ENCODE measurements around the gene SLC12A3.
"Not testable (repeated sequence)": the region's sequence is repeated elsewhere in the genome, so short reads cannot be mapped to it uniquely, and the experiment has no call there.

Gene SLC12A3

DNA sequence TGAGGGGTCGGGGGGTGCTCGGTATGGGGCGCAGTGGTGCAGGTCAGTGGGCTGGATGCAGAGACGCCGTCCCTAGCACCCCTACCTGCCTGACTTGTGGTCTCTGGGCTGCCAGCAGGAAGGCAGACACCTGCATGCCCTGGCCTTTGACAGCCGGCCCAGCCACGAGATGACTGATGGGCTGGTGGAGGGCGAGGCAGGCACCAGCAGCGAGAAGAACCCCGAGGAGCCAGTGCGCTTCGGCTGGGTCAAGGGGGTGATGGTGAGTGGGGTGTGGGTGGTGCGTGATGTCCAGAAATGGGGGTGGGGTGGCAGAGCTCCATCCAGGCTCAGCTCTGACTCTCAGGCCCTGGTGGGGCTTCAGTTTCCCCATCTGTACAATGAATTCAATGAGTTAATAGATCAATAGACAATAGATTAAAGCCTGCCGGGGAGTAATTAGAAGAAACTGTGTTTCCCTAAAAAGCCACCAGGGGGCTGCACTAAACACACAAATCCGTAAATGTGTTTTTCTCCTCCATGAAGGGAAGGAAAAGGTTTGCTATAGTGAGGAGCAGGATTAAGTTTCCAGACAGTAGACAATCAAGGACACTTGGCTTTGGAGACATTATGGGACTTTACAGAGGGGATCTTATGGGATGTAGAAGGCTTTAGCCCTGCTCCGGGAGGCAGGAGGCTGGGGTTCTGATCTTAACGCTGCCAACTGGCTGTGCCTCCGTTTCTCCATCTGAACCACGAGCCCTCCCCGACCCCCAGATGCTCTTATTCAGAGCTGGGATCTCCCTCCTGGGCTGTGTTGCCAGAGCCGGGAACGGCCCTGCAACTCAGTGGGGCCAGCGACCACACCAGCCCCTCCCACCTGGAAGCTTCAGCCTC is 2.2 kb downstream of the SLC12A3 start:
- H3K36me3 ChIP-seq (ENCODE audit: control insufficient read depth, insufficient read depth, low read length): no peaks in the 10 kb centered on the region
- H2BK5ac ChIP-seq (ENCODE audit: low read length): no peak overlapping the region
- no peak overlapping the region for H3K4me2 ChIP-seq (ENCODE audit: low read length)
- H3K56ac ChIP-seq (ENCODE audit: low read length): peak overlapping the region; percentile 42
- no peak overlapping the region for H2BK120ac ChIP-seq (ENCODE audit: low read depth, low read length)
- no peaks in the 10 kb centered on the region for H3K79me1 ChIP-seq (ENCODE audit: low read length)
- peak overlapping the region; percentile 47 for H3K9ac ChIP-seq (ENCODE audit: low read length)
- H3K27ac ChIP-seq (ENCODE audit: low read depth, low read length): no peak overlapping the region
- peak; percentile 60 for DNase-seq
- H4K5ac ChIP-seq (ENCODE audit: low read length): no peak overlapping the region
- H3K79me2 ChIP-seq (ENCODE audit: control insufficient read depth, insufficient read depth, low read length): no peaks in the 10 kb centered on the region
- no peak overlapping the region for H2BK15ac ChIP-seq (replicated peaks; ENCODE audit: low read depth)
- H3K18ac ChIP-seq (ENCODE audit: low read length): no peak overlapping the region
- H3K4me3 ChIP-seq (ENCODE audit: low read length): no peak overlapping the region
- WGBS (ENCODE audit: extremely low coverage, insufficient coverage, low lambda C conversion rate): no CpG with 5 or more reads among the region's 23 CpGs
- no peak overlapping the region for H3K23ac ChIP-seq (ENCODE audit: low read length)
- peaks cover 3% of the 10 kb centered on the region for H3K4me1 ChIP-seq (ENCODE audit: control insufficient read depth, low read depth, low read length)
- no peaks in the 10 kb centered on the region for H3K27me3 ChIP-seq (ENCODE audit: insufficient read depth, low read length, poor library complexity)
- no peak overlapping the region for H2AK5ac ChIP-seq (ENCODE audit: low read length)
- H4K8ac ChIP-seq (ENCODE audit: low read depth, low read length): no peak overlapping the region
- H3K4ac ChIP-seq (ENCODE audit: low read depth, low read length): no peak overlapping the region

- Histone ChIP-seq H2BK120ac (ENCODE audit: low read depth, low read length) (no peak overlapping the region), H3K36me3 (ENCODE audit: control insufficient read depth, insufficient read depth, low read length) (no peaks in the 10 kb centered on the region), H3K23ac (ENCODE audit: low read length) (no peak overlapping the region), H4K5ac (ENCODE audit: low read length) (no peak overlapping the region), H2BK5ac (ENCODE audit: low read length) (no peak overlapping the region), H2AK5ac (ENCODE audit: low read length) (no peak overlapping the region), H3K4me1 (ENCODE audit: control insufficient read depth, low read depth, low read length) (no peaks in the 10 kb centered on the region), H3K27ac (ENCODE audit: low read depth, low read length) (no peak overlapping the region), H3K56ac (ENCODE audit: low read length) (peak overlapping the region; percentile 46), H3K9ac (ENCODE audit: low read length) (no peak overlapping the region), H3K4me3 (ENCODE audit: low read length) (no peak overlapping the region), H3K79me1 (ENCODE audit: low read length) (no peaks in the 10 kb centered on the region), H3K4ac (ENCODE audit: low read depth, low read length) (no peak overlapping the region), H3K27me3 (ENCODE audit: insufficient read depth, low read length, poor library complexity) (no peaks in the 10 kb centered on the region), H2BK15ac (replicated peaks; ENCODE audit: low read depth) (no peak overlapping the region), H3K79me2 (ENCODE audit: control insufficient read depth, insufficient read depth, low read length) (no peaks in the 10 kb centered on the region), H3K4me2 (ENCODE audit: low read length) (no peak overlapping the region), H3K18ac (ENCODE audit: low read length) (no peak overlapping the region), H4K8ac (ENCODE audit: low read depth, low read length) (no peak overlapping the region)
- DNase-seq: no peak
- WGBS (ENCODE audit: extremely low coverage, insufficient coverage, low lambda C conversion rate): no CpG with 5 or more reads among the region's 9 CpGs
These were observed 3.2 kb downstream of the SLC12A3 start for GRCh38 chr16:56868175-56868574.

DNA sequence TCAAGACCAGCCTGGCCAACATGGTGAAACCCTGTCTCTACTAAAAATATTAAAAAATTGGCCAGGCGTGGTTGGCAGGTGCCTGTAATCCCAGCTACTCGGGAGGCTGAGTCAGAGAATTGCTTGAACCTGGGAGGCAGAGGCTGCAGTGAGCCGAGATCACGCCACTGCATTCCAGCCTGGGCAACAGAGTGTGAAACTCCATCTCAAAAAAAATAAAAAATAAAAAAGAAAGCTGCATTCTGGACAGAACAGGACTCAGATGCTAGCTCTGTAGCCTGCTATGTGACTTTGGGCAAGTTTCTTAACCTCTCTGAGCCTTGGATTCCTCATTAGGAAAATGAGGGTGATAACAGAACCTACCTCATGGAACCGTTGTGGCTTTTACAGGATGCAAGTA is 3.8 kb downstream of the SLC12A3 start:
- not testable (repeated sequence) for H4K5ac ChIP-seq (ENCODE audit: low read length); H2BK120ac ChIP-seq (ENCODE audit: low read depth, low read length); H3K18ac ChIP-seq (ENCODE audit: low read length); H2BK5ac ChIP-seq (ENCODE audit: low read length); H3K4ac ChIP-seq (ENCODE audit: low read depth, low read length); H3K4me2 ChIP-seq (ENCODE audit: low read length); H2AK5ac ChIP-seq (ENCODE audit: low read length); H3K27ac ChIP-seq (ENCODE audit: low read depth, low read length); H3K56ac ChIP-seq (ENCODE audit: low read length); H2BK15ac ChIP-seq (replicated peaks; ENCODE audit: low read depth); H3K79me2 ChIP-seq (ENCODE audit: control insufficient read depth, insufficient read depth, low read length); H3K4me3 ChIP-seq (ENCODE audit: low read length); H3K27me3 ChIP-seq (ENCODE audit: insufficient read depth, low read length, poor library complexity); H3K79me1 ChIP-seq (ENCODE audit: low read length); DNase-seq; H3K36me3 ChIP-seq (ENCODE audit: control insufficient read depth, insufficient read depth, low read length); H3K9ac ChIP-seq (ENCODE audit: low read length); H3K23ac ChIP-seq (ENCODE audit: low read length); H4K8ac ChIP-seq (ENCODE audit: low read depth, low read length); H3K4me1 ChIP-seq (ENCODE audit: control insufficient read depth, low read depth, low read length)
- no CpG with 5 or more reads among the region's 5 CpGs for WGBS (ENCODE audit: extremely low coverage, insufficient coverage, low lambda C conversion rate)

DNA sequence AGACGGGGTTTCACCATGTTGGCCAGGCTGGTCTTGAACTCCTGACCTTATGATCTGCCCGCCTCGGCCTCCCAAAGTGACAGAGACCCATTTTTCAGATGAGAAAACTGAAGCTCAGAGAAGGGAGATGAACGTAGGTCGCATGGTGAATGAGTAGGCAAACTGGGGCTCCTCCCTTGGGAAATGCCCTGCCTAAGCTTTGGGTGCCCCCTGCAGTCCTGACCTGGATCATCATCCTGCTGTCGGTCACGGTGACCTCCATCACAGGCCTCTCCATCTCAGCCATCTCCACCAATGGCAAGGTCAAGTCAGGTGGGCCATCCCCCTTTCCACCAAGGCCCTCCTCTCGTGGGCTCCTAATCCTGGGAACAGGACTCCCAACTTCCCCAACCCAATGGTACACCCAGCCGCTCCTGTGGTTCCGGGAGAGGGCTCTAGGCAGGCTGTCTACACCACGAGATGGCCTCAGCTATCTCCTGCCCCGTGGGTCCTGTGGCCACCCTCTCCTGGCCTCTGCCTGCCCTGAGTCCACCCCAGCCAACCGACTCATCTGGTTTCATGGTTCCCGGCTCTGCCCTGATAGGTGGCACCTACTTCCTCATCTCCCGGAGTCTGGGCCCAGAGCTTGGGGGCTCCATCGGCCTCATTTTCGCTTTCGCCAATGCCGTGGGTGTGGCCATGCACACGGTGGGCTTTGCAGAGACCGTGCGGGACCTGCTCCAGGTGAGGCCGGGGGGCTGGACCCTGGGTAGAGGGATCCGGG is 4.7 kb downstream of the SLC12A3 start:
- Histone ChIP-seq H3K4me1 (ENCODE audit: control insufficient read depth, low read depth, low read length) (no peaks in the 10 kb centered on the region), H3K79me1 (ENCODE audit: low read length) (no peaks in the 10 kb centered on the region), H4K5ac (ENCODE audit: low read length) (no peak overlapping the region), H3K4me2 (ENCODE audit: low read length) (no peak overlapping the region), H3K23ac (ENCODE audit: low read length) (no peak overlapping the region), H4K8ac (ENCODE audit: low read depth, low read length) (no peak overlapping the region), H3K56ac (ENCODE audit: low read length) (no peak overlapping the region), H3K4ac (ENCODE audit: low read depth, low read length) (no peak overlapping the region), H2BK120ac (ENCODE audit: low read depth, low read length) (no peak overlapping the region), H3K9ac (ENCODE audit: low read length) (no peak overlapping the region), H3K4me3 (ENCODE audit: low read length) (no peak overlapping the region), H2BK15ac (replicated peaks; ENCODE audit: low read depth) (no peak overlapping the region), H2AK5ac (ENCODE audit: low read length) (no peak overlapping the region), H3K27me3 (ENCODE audit: insufficient read depth, low read length, poor library complexity) (no peaks in the 10 kb centered on the region), H3K27ac (ENCODE audit: low read depth, low read length) (no peak overlapping the region), H2BK5ac (ENCODE audit: low read length) (no peak overlapping the region), H3K18ac (ENCODE audit: low read length) (no peak overlapping the region), H3K36me3 (ENCODE audit: control insufficient read depth, insufficient read depth, low read length) (no peaks in the 10 kb centered on the region), H3K79me2 (ENCODE audit: control insufficient read depth, insufficient read depth, low read length) (no peaks in the 10 kb centered on the region)
- peak; percentile 90 for DNase-seq
- no CpG with 5 or more reads among the region's 24 CpGs for WGBS (ENCODE audit: extremely low coverage, insufficient coverage, low lambda C conversion rate)

DNA sequence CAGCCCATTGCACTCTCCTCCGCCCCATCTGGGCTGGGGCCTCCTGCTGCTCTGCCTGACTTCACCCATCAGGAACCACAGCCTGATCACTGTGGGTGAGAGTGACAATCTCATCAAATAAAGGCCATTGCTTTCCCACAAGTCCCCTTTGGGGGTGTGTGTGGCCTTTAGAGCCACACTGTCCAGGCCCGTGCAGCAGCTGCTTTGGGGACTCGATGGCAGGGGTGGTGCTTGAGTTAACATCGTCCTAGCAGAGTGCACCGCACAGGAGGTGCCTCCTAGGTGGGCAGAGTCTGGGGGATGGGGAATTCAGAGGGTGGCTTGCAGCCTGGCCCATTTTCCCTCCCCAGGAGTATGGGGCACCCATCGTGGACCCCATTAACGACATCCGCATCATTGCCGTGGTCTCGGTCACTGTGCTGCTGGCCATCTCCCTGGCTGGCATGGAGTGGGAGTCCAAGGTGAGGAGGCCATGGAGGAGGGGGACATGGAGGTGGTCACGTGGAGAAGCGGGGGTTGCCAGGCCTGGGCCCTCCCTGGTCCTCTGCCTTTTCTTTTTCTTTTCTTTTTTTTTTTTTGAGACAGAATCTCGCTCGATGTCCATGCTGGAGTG is 5.4 kb downstream of the SLC12A3 start:
- H3K4me3 ChIP-seq (ENCODE audit: low read length): no peak overlapping the region
- no CpG with 5 or more reads among the region's 14 CpGs for WGBS (ENCODE audit: extremely low coverage, insufficient coverage, low lambda C conversion rate)
- H4K5ac ChIP-seq (ENCODE audit: low read length): no peak overlapping the region
- no peaks in the 10 kb centered on the region for H3K79me2 ChIP-seq (ENCODE audit: control insufficient read depth, insufficient read depth, low read length)
- no peaks in the 10 kb centered on the region for H3K36me3 ChIP-seq (ENCODE audit: control insufficient read depth, insufficient read depth, low read length)
- no peak overlapping the region for H3K4ac ChIP-seq (ENCODE audit: low read depth, low read length)
- no peak overlapping the region for H3K27ac ChIP-seq (ENCODE audit: low read depth, low read length)
- no peaks in the 10 kb centered on the region for H3K79me1 ChIP-seq (ENCODE audit: low read length)
- no peak overlapping the region for H3K23ac ChIP-seq (ENCODE audit: low read length)
- H2BK15ac ChIP-seq (replicated peaks; ENCODE audit: low read depth): no peak overlapping the region
- H3K9ac ChIP-seq (ENCODE audit: low read length): no peak overlapping the region
- no peak overlapping the region for H2BK5ac ChIP-seq (ENCODE audit: low read length)
- H3K18ac ChIP-seq (ENCODE audit: low read length): no peak overlapping the region
- H2BK120ac ChIP-seq (ENCODE audit: low read depth, low read length): no peak overlapping the region
- no peak overlapping the region for H4K8ac ChIP-seq (ENCODE audit: low read depth, low read length)
- DNase-seq: no peak
- H3K4me1 ChIP-seq (ENCODE audit: control insufficient read depth, low read depth, low read length): no peaks in the 10 kb centered on the region
- H3K4me2 ChIP-seq (ENCODE audit: low read length): no peak overlapping the region
- no peak overlapping the region for H3K56ac ChIP-seq (ENCODE audit: low read length)
- no peaks in the 10 kb centered on the region for H3K27me3 ChIP-seq (ENCODE audit: insufficient read depth, low read length, poor library complexity)
- no peak overlapping the region for H2AK5ac ChIP-seq (ENCODE audit: low read length)

All from mesendoderm (in vitro differentiated cells).